ENCODE measurements around the gene ZNF304.

Gene ZNF304

GRCh38 chr19:57403737-57404563 is 52.9 kb downstream of the ZNF304 start:
- in situ Hi-C loops (cut with HindIII; ENCODE audit: low pct_ligation_motif_present, low pct_unique_long_range_greater_than_20kb, low sequenced_read_pairs), result no loop called here
- no peak for DNase-seq

GRCh38 chr19:57406516-57407123 is 55.5 kb downstream of the ZNF304 start:
- peak; percentile 20 for DNase-seq
- in situ Hi-C loops (cut with HindIII; ENCODE audit: low pct_ligation_motif_present, low pct_unique_long_range_greater_than_20kb, low sequenced_read_pairs), result no loop called here
